Stimulated activated CD8-positive, alpha-beta memory T cell treated with anti-CD3 and anti-CD28 coated beads, Interleukin-2, amount 100 ng/mL, for 1 hour (primary cell): ENCODE results near the gene ABCF2.

ENCODE experiments used
- DNase-seq, 2 donors: peaks; one replicate each; pipeline ENCODE4 v3.0.0-alpha.2; 2020; ENCODE audit warnings: low read depth in 2 of 2

The ABCF2 gene

GRCh38 chr7:151242159-151243044 lies 15.4 kb upstream of the ABCF2 start:
- no peak for DNase-seq

- DNase-seq: no peak
These were observed 14.7 kb upstream of the ABCF2 start for GRCh38 chr7:151241755-151242096.

GRCh38 chr7:151240942-151241754 lies 14.1 kb upstream of the ABCF2 start:
- no peak for DNase-seq

- no peak for DNase-seq
These were observed 13.5 kb upstream of the ABCF2 start for GRCh38 chr7:151240536-151240935.

GRCh38 chr7:151239837-151240459 lies 12.9 kb upstream of the ABCF2 start:
- no peak for DNase-seq

GRCh38 chr7:151238924-151239836 lies 12.2 kb upstream of the ABCF2 start:
- no peak for DNase-seq

- no peak for DNase-seq
These were observed 11.3 kb upstream of the ABCF2 start for GRCh38 chr7:151238190-151238810.

GRCh38 chr7:151237244-151238189 lies 10.5 kb upstream of the ABCF2 start:
- no peak for DNase-seq

GRCh38 chr7:151236406-151236805 lies 9.4 kb upstream of the ABCF2 start:
- DNase-seq: no peak

- no peak for DNase-seq
These were observed 8.2 kb upstream of the ABCF2 start for GRCh38 chr7:151235091-151235787.

GRCh38 chr7:151233804-151234203 lies 6.8 kb upstream of the ABCF2 start:
- no peak for DNase-seq

GRCh38 chr7:151232917-151233701 lies 6.1 kb upstream of the ABCF2 start:
- peak in 1 of 2 donors; percentile 54 for DNase-seq

- DNase-seq: peak; percentile 80 to 82
These were observed 5.3 kb upstream of the ABCF2 start, which contains the start of gene CHPF2 for GRCh38 chr7:151232091-151232916. TSS of gene CHPF2 (plus strand) at chr7:151232483. CDS start at chr7:151234012, 1,529 bp downstream.

GRCh38 chr7:151231080-151231479 lies 4.1 kb upstream of the ABCF2 start:
- DNase-seq: no peak

GRCh38 chr7:151229249-151229648 lies 2.2 kb upstream of the ABCF2 start:
- DNase-seq: no peak

- DNase-seq: no peak
These were observed 1.2 kb upstream of the ABCF2 start for GRCh38 chr7:151228024-151228866.

GRCh38 chr7:151226560-151226874 lies 488 bp downstream of the ABCF2 start:
- DNase-seq: no peak
